ENCODE measurements around the gene SPOCK1. TPM values are rescaled to one million over a fixed set of nuclear protein-coding genes. Genes with fewer than 3 reads are reported as not detected.

Gene SPOCK1
- total RNA-seq (2022; extraction: Qiagen RNA extraction; ENCODE audit: low read depth): 8.6 to 26.5 TPM (median 17.0 TPM) in 5 replicates

DNA sequence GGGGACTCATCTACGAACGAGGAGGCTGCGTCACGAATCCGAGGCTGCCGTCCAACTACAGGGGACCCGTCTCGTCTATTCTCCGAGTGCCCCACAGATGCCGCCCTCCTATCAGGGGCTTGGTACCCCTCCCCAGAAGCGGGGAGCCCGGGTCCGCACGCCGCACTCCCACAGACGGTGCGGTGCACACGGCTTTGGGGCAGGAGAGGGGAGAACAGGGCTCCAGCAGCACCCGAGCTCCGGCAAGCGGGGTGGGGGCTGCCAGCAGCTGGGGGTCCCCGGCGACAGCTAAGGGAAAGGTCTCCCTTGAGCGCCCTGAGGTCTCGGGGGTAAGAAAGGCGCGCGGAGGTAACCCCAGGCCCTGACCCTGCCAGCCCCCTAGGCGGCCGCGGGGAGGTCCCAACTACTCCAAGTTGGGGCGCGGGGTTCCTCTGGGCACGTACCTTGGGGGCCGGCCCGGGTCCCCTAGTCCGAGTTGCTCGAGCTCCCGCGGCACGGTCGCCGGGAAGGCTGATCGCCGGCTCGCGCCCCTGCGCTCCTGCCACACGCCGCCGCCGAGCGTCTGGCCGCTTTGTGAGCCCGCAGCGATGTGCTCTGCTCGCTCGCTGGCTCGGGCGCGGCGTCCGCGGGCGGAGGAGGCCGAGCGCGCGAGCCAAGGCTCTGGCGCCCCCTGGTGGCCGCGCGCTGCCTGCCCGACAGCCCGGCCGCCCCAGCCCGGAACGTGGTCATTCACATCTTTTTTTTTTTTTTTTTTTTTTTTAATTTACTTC lies at the start of gene SPOCK1:
Gene SPOCK1 (minus strand): TSS at position 591 of the 770 bp plus-strand sequence.

Other genes with a start within 250 kb of the SPOCK1 start
- 0.08 to 0.16 TPM (median 0.14 TPM) in 5 replicates for gene KLHL3, start 236.8 kb upstream of the SPOCK1 start, total RNA-seq (2022; extraction: Qiagen RNA extraction; ENCODE audit: low read depth)

Data from A549 treated with GW870086 at 1 μM for 4 hours (cell line).